DMS153 (cell line): ENCODE data around the gene RNF38.
A peak's percentile ranks its signal among the peaks of the same experiment; 100 is the strongest.
"Not testable (repeated sequence)": the region's sequence is repeated elsewhere in the genome, so short reads cannot be mapped to it uniquely, and the experiment has no call there.

Source experiments
- DNase-seq: peaks from one replicate; lab custom pipeline; 2025; lab: John Stamatoyannopoulos, UW

Gene RNF38

GRCh38 chr9:36407122-36407723, 7.2 kb upstream of the RNF38 start:
- DNase-seq, result peak; percentile 63

GRCh38 chr9:36402536-36402935, 2.5 kb upstream of the RNF38 start:
- no peak for DNase-seq

GRCh38 chr9:36401897-36402480, 1.9 kb upstream of the RNF38 start:
- DNase-seq, result no peak

DNA sequence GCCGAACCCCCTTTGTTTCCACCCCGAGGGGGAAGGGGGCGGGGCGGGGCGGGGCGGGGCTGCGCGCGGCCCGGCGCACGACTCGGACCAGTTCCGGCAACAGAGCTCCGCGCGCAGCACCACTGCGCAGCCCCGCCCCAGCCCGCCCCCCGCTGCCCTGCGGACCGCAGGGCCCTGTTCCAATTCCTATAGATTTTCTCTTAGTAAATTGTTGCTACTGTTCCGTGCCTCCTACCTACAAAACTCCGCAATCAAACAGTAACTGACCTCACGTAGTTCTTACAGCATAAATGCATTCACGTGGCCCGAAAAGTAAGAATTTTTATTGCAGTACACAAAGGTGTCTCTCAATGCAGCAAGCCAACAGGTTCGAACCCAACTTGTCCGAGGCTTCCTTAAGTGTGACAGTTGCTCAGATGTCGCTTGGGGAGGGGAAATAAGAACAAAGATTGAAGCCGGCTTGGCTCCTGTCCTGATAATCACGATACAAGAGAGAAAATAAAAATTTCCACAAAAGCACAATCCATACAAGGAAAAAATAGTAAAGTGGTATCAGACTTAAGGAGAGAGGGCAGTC, 1.2 kb upstream of the RNF38 start:
- DNase-seq, result no peak

DNA sequence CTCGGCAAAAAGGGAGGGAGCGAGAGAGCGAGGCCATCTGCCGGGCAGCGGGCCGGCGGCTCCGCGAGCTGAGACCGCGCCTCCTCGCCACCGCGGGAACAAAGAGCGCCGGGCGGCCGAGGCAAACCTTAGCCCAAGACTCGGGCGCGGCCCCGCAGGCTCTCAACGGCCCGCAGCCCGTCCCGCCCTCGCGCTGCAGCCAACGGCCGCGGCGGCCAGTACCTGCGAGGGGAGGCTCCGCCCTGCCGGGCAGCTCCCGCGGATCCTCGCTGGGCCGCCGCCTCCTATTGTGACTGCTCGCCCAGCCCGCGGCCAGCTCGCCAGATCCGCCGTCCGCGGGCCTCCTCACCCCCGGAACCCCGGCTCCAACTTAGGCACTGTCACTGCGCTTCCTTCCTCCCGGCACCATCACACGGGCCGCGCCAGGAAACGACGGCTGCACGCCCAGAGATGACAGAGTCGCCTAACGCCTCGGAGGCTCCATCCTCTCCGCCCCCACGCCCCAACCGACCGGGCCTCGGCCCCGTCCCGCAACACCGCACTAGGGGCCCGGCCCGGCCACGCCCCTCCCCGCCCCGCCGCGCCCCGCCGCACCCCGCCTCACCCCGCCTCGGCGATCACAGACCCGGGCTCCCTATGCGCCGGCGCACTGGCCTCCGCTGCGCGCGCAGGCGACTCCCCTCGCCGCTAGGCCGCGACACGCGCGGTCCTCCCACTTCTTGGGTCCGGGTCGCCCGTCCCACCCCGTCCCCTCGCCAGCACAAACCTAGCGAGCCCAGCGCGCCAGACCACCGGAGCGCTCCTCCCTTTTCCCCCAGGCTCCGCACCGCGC, 479 bp upstream of the RNF38 start:
- DNase-seq, result peak; percentile 79

DNA sequence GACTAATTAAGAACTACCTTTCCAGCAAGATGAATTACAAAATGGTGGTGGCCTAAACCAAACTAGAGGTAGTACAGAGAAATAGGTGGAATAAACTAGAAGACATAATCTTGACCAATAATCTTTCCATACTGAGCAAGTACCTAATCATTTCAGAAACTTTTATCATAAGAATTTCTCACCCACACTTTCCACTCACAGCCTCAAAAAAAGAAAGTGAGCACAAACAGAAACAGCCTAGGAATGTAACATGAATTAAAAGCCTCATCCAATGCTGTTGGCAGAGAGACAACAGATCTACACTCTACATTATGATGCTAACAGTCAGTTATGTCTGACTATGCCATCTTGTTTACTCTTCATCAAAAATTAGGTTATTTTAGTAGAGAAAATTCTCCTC, 1.3 kb downstream of the RNF38 start:
- DNase-seq, result no peak

DNA sequence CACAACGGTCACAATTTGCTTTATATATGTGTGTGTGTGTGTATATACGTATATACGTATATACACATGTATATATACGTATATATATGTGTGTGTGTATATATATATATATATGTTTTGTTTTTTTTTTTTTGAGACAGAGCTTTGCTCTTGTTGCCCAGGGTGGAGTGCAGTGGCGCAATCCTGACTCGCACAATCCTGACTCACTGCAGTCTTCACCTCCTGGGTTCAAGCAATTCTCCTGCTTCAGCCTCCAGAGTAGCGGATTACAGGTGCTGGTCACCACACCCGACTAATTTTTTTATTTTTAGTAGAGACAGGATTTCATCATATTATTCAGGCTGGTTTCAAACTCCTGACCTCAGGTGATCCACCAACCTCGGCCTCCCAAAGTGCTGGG, 3.1 kb downstream of the RNF38 start:
- DNase-seq, result no peak

DNA sequence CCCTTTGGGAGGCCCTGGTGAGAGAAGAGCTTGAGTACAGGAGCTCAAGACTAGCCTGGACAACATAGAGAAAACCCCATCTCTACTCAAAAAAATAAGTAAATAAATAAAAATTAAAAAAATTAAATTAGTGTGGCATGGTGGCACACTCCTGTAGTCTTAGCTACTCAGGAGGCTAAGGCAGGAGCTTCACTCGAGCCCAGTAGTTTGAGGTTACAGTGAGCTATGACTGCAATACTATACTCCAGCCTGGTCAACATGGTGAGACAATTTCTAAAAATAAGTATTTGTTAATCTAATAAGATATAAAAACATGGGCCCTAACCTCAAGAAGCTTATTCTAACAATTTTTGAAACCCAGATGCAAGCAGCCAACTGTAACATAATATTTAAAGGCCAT, 7.6 kb downstream of the RNF38 start:
- no peak for DNase-seq

DNA sequence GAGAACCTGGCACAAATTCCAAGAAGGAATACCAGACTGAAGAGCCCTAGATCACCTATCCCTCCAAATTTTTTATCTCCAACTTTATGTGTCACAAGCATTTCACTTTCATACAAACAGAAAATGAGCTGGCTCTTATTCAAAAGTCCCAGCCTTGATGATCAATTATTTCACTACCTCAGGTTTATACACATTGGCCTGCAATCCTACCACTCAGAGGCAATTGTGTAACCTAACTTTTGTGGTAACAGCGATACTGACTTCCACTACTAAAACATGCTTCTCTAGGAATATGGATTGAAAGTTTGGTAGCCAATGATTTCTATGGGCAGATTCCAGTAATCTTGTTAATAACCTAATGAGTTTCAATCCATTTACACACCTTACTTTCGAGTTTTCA, 10.5 kb downstream of the RNF38 start:
- DNase-seq, result no peak

DNA sequence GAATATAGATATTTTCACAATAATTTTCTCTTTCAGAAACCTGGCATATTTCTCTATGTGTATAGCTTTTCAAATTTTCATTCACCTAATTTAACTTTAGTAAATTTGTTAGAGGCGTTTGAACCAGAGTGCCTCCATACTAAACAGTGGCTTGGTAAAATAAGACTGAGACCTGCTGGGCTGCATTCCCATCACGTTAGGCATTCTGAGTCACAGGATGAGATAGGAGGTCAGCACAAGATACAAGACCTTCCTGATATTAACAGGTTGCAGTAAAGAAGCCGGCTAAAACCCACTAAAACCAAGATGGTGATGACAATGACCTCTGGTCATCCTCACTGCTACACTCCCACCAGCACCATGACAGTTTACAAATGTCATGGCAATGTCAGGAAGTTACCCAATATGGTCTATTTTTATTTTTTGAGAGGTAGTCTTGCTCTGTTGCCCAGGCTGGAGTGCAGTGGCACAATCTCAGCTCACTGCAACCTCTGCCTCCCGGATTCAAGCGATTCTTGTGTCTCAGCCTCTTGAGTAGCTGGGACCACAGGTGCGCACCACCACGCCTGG, 13.6 kb downstream of the RNF38 start:
- not testable (repeated sequence) for DNase-seq

GRCh38 chr9:36382484-36382883, 17.6 kb downstream of the RNF38 start:
- no peak for DNase-seq

DNA sequence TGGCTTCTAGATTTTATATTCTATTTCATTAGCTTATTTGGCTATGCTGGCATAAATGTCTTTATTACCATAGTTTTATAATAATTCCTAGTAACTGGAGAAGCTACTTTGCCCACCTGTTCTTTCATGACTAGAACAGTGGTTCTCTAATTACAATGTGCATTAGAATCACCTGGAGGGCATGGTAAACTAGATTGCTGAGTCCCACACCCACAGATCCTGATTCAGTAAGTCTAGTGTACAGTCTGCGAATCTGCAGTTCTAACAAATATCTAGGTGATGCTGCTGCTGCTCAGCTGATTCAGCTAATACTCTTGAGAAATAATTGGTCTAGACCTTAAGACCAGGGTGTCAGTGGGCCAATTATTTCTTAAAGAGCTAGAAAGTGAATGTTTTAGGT, 35.5 kb downstream of the RNF38 start:
- DNase-seq, result no peak

- DNase-seq, result no peak
These were observed 36.6 kb downstream of the RNF38 start for GRCh38 chr9:36363448-36363847.

DNA sequence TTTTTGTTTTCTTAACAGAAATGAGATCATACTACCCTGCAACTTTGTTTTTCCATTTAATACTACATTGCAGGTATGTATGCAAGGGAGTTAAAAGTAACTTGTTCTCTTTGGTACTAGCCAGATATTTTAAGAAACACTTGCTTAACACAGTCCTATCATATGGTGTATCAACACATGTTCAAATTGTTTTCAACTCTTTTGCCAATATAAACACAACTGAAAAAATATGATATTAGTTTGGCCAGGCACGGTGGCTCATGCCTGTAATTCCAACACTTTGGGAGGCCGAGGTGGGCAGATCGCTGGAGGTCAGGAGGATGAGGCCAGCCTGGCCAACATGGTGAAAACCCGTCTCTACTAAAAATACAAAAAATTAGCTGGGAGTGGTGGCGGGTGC, 41.6 kb downstream of the RNF38 start:
- no peak for DNase-seq

- DNase-seq, result no peak
These were observed 42.4 kb downstream of the RNF38 start for GRCh38 chr9:36357639-36358038.

- no peak for DNase-seq
These were observed 53.5 kb downstream of the RNF38 start for GRCh38 chr9:36346569-36346968.

- DNase-seq, result no peak
These were observed 54.8 kb downstream of the RNF38 start for GRCh38 chr9:36345103-36345846.

DNA sequence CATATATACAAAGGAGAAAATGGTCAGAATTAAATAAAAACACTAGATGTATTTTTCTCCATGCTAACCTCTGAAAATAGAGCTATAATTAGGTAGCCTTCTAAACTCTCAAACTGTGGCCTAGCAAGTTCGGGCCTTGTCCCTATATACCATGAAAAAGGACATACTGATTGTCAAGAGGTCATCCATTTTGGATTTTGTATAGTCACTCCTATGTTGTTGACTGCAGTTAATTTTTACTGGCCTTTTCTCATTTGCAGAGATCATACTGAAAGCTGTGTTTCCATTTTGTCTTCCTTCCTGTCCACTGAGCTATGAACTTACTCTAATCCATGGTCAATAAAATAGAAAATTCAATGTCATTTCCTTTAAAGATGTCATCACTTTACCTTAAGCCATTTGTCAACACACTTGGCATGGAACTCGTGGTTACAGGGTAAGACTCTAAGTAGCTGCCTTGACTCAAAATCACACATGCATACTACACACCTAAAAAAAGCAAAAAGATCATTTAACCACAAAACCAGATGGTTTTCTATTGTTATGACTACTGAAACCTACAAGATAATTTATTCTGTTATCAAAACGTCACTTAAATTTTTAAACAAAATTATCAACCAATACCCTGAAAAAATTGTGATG, 58.0 kb downstream of the RNF38 start:
- DNase-seq, result no peak

- DNase-seq, result no peak
These were observed 62.2 kb downstream of the RNF38 start for GRCh38 chr9:36337865-36338264.

GRCh38 chr9:36337002-36337401, 63.1 kb downstream of the RNF38 start:
- no peak for DNase-seq

GRCh38 chr9:36336131-36336907, 63.8 kb downstream of the RNF38 start:
- no peak for DNase-seq
